HL-60 (cell line): ENCODE measurements around the gene WWC1.

Source experiments
- CTCF ChIP-seq: IDR thresholded peaks from one replicate; pipeline ENCODE4 v1.5.1; 2011; ENCODE audit warnings: low read length, control low read depth, inconsistent platforms; ENCODE audit not compliant: insufficient read depth
- POLR2AphosphoS5 ChIP-seq: IDR thresholded peaks from 2 replicates; pipeline ENCODE4 v1.6.1; 2012; ENCODE audit warnings: low read depth

GRCh38 chr5:168502563-168503237 lies 211.3 kb downstream of the WWC1 start:
- TF ChIP-seq CTCF (no peak), POLR2AphosphoS5 (no peak)
